H1 (cell line): ENCODE results near the gene NHS. TPM values are rescaled to one million over a fixed set of nuclear protein-coding genes. Genes with fewer than 3 reads are reported as not detected.

ENCODE experiments used
- CTCF ChIA-PET: fragments of 300-600 bp; sonication (Branson Sonifier 250); formaldehyde crosslinking; loops from one replicate; lab custom pipeline; 2021; ENCODE audit not compliant: partially characterized antibody; lab: Charles Lee
- POLR2A ChIA-PET: fragments of 300-600 bp; sonication (Branson Sonifier 250); formaldehyde crosslinking; loops from one replicate; lab custom pipeline; 2021; ENCODE audit warnings: inconsistent platforms; ENCODE audit not compliant: partially characterized antibody; lab: Charles Lee
- DNase-seq, 2 experiments: peaks; one replicate each; pipeline versions ENCODE4 v3.0.0 to v3.0.0-alpha.2; 2010 to 2022; ENCODE audit warnings: low spot score in 2 of 2, low read depth in 1 of 2, mixed read lengths in 1 of 2
- FAIRE-seq: peaks from 2 replicates; lab custom pipeline; 2011; peaks lifted over from hg19 to GRCh38; lab: Jason Lieb, UNC
- H2AFZ ChIP-seq: 2 replicates; pipeline ENCODE4 v1.8.1; 2012; ENCODE audit warnings: low read length, inconsistent platforms
- H2AK5ac ChIP-seq: 2 replicates; pipeline ENCODE4 v1.6.1; 2013; ENCODE audit warnings: low read depth, low read length
- H2BK120ac ChIP-seq: replicated peaks from 2 replicates; pipeline ENCODE3; 2013; ENCODE audit warnings: low read depth, low read length, inconsistent platforms
- H2BK12ac ChIP-seq: 2 replicates; pipeline ENCODE4 v1.6.1; 2013; ENCODE audit warnings: low read depth, low read length
- H2BK15ac ChIP-seq: 2 replicates; pipeline ENCODE4 v1.6.1; 2013; ENCODE audit warnings: low read length
- H2BK20ac ChIP-seq: 2 replicates; pipeline ENCODE4 v1.6.1; 2013; ENCODE audit warnings: low read length
- H2BK5ac ChIP-seq: 2 replicates; pipeline ENCODE4 v1.6.1; 2013; ENCODE audit warnings: low read depth, low read length
- H3K14ac ChIP-seq: 2 replicates; pipeline ENCODE4 v1.6.1; 2013; ENCODE audit warnings: inconsistent platforms; ENCODE audit not compliant: insufficient read length
- H3K18ac ChIP-seq: 2 replicates; pipeline ENCODE4 v1.6.1; 2013; ENCODE audit warnings: low read length; ENCODE audit errors: extremely low read depth
- H3K23ac ChIP-seq: 2 replicates; pipeline ENCODE4 v1.6.1; 2013; ENCODE audit warnings: inconsistent platforms; ENCODE audit not compliant: insufficient read length
- H3K23me2 ChIP-seq: 2 replicates; pipeline ENCODE4 v1.6.1; 2013; ENCODE audit warnings: low read depth, low read length
- H3K27ac ChIP-seq: 2 replicates; pipeline ENCODE4 v1.6.1; 2011; ENCODE audit warnings: low read depth, low read length, inconsistent platforms
- H3K27me3 ChIP-seq, 4 experiments: replicated peaks in 1 of 4; 1 replicate in 1 of 4; 2 replicates in 3 of 4; pipeline versions ENCODE4 v1.6.1 to v1.8.1; 2011 to 2013; ENCODE audit warnings: low read length in 3 of 4, mild to moderate bottlenecking in 3 of 4, inconsistent platforms in 2 of 4, mixed read lengths in 2 of 4, moderate library complexity in 1 of 4; ENCODE audit not compliant: control insufficient read depth in 3 of 4, insufficient read depth in 3 of 4; ENCODE audit errors: extremely low read depth in 1 of 4
- H3K36me3 ChIP-seq, 4 experiments: 2 replicates each; pipeline versions ENCODE4 v1.6.1 to v1.8.1; 2011 to 2013; ENCODE audit warnings: mild to moderate bottlenecking in 4 of 4, low read length in 3 of 4, moderate library complexity in 2 of 4, control low read depth in 1 of 4, inconsistent platforms in 1 of 4; ENCODE audit not compliant: insufficient read depth in 4 of 4, control insufficient read depth in 2 of 4
- H3K4ac ChIP-seq: replicated peaks from 2 replicates; pipeline ENCODE3; 2013; ENCODE audit warnings: low read length, low read depth, mixed read lengths, inconsistent platforms; ENCODE audit not compliant: insufficient read length
- H3K4me1 ChIP-seq, 4 experiments: replicated peaks in 1 of 4; 1 replicate in 1 of 4; 2 replicates in 3 of 4; pipeline versions ENCODE4 v1.6.1 to v1.8.1; 2011 to 2013; ENCODE audit warnings: low read length in 3 of 4, inconsistent platforms in 2 of 4, mixed read lengths in 1 of 4; ENCODE audit not compliant: insufficient read depth in 4 of 4, control insufficient read depth in 3 of 4
- H3K4me2 ChIP-seq, 2 experiments: 2 replicates each; pipeline versions ENCODE4 v1.6.1 to v1.8.1; 2011 to 2013; ENCODE audit warnings: low read depth in 2 of 2, low read length in 2 of 2, control low read depth in 1 of 2, inconsistent platforms in 1 of 2, mild to moderate bottlenecking in 1 of 2; ENCODE audit not compliant: insufficient read depth in 1 of 2
- H3K4me3 ChIP-seq, 4 experiments: fragments of 200-600, 300-600 bp in 1 of 4; sonication (generic), shearing (Covaris generic), sonication (Bioruptor Twin) in 1 of 4; 2 replicates each; pipeline versions ENCODE4 v1.5.1 to v1.8.1; 2011 to 2016; ENCODE audit warnings: low read length in 4 of 4, low read depth in 3 of 4, control low read depth in 2 of 4, inconsistent platforms in 2 of 4, mild to moderate bottlenecking in 2 of 4, mixed read lengths in 1 of 4, moderate library complexity in 1 of 4; ENCODE audit not compliant: insufficient read depth in 2 of 4; ENCODE audit errors: extremely low read depth in 1 of 4
- H3K56ac ChIP-seq: replicated peaks from 2 replicates; pipeline ENCODE3; 2013; ENCODE audit warnings: low read depth, mild to moderate bottlenecking, mixed read lengths, low read length, inconsistent platforms; ENCODE audit not compliant: insufficient read length
- H3K79me1 ChIP-seq: 2 replicates; pipeline ENCODE4 v1.6.1; 2013; ENCODE audit warnings: low read depth, low read length, control low read depth
- H3K79me2 ChIP-seq, 2 experiments: 2 replicates each; pipeline versions ENCODE4 v1.6.1 to v1.8.1; 2012 to 2013; ENCODE audit warnings: low read length in 2 of 2, mild to moderate bottlenecking in 2 of 2, inconsistent platforms in 1 of 2; ENCODE audit not compliant: insufficient read depth in 2 of 2, control insufficient read depth in 1 of 2
- H3K9ac ChIP-seq, 4 experiments: replicated peaks in 1 of 4; 1 replicate in 1 of 4; 2 replicates in 3 of 4; pipeline versions ENCODE4 v1.6.1 to v1.8.1; 2011 to 2013; ENCODE audit warnings: low read depth in 3 of 4, low read length in 3 of 4, control low read depth in 2 of 4, mild to moderate bottlenecking in 2 of 4, moderate library complexity in 2 of 4, inconsistent platforms in 1 of 4; ENCODE audit errors: extremely low read depth in 1 of 4
- H3K9me3 ChIP-seq, 2 experiments: 2 replicates each; pipeline versions ENCODE4 v1.6.1 to v1.8.1; 2012 to 2013; ENCODE audit warnings: mild to moderate bottlenecking in 2 of 2, moderate library complexity in 2 of 2, control low read depth in 1 of 2, inconsistent platforms in 1 of 2, low read depth in 1 of 2, low read length in 1 of 2, mixed read lengths in 1 of 2; ENCODE audit not compliant: insufficient read depth in 2 of 2
- H4K20me1 ChIP-seq, 2 experiments: replicated peaks in 1 of 2; 2 replicates each; pipeline versions ENCODE3 to v1.8.1; 2011 to 2013; ENCODE audit warnings: inconsistent platforms in 2 of 2, low read length in 2 of 2, mild to moderate bottlenecking in 1 of 2; ENCODE audit not compliant: insufficient read depth in 2 of 2, control insufficient read depth in 1 of 2
- H4K5ac ChIP-seq: 2 replicates; pipeline ENCODE4 v1.6.1; 2013; ENCODE audit warnings: low read length, low read depth, mixed read lengths, inconsistent platforms; ENCODE audit not compliant: insufficient read length
- H4K8ac ChIP-seq: 2 replicates; pipeline ENCODE4 v1.8.0; 2013; ENCODE audit warnings: mild to moderate bottlenecking, moderate library complexity, low read length, inconsistent platforms; ENCODE audit not compliant: insufficient read depth; ENCODE audit errors: extremely low read depth
- H4K91ac ChIP-seq: replicated peaks from 2 replicates; pipeline ENCODE3; 2013; ENCODE audit warnings: low read length, mixed read lengths, inconsistent platforms; ENCODE audit not compliant: insufficient read length
- SIX5 ChIP-seq: IDR thresholded peaks from 2 replicates; pipeline ENCODE4 v1.6.1; 2011; ENCODE audit warnings: mild to moderate bottlenecking, low read depth, low read length
- TAF1 ChIP-seq: IDR thresholded peaks from 2 replicates; pipeline ENCODE4 v1.6.1; 2011; ENCODE audit warnings: mild to moderate bottlenecking, low read depth, low read length
- WGBS, 2 experiments: shearing (Covaris generic) in 1 of 2; methylation state at CpG; one replicate each; pipeline versions ENCODE4 v1.1.6 to v1.1.7; 2013 to 2015; ENCODE audit warnings: low lambda C conversion rate in 2 of 2, mixed read lengths in 2 of 2, inconsistent platforms in 1 of 2, low coverage in 1 of 2, missing lambda C conversion rate in 1 of 2; ENCODE audit not compliant: insufficient replicate concordance in 2 of 2, insufficient coverage in 1 of 2, insufficient read length in 1 of 2; ENCODE audit errors: extremely low coverage in 1 of 2, missing lambda C conversion rate in 1 of 2; 5-methylcytosine and 5-hydroxymethylcytosine counted together
- polyA plus RNA-seq, 7 experiments: library from polyadenylated mRNA; depleted of rRNA in 3 of 7; stranded (reverse) in 5 of 7; unstranded in 2 of 7; fragments of >200 nt in 5 of 7; fragments of 200-250 nt in 2 of 7; gene quantifications; 1 replicate in 5 of 7; 2 replicates in 1 of 7; 4 replicates in 1 of 7; pipeline versions ENCODE4 v1.2.1 to v1.2.3, GENCODE V29; 2011 to 2013; ENCODE audit warnings: missing spikeins in 2 of 7, mixed read lengths in 2 of 7
- total RNA-seq: library from RNA; stranded (reverse); fragmentation: NEBNext Ultra II Directional; extraction: Animal tissue kit (Norgen Biotek cat#: 25700); gene quantifications from 2 replicates; pipeline ENCODE4 v1.2.1, GENCODE V29; 2021

The NHS gene
- total and polyA plus RNA-seq, 2 of the 8 experiments (the other 6 are each of a cell fraction or from before 2014, with no cell fraction given), result 2.2 to 6.7 TPM

DNA sequence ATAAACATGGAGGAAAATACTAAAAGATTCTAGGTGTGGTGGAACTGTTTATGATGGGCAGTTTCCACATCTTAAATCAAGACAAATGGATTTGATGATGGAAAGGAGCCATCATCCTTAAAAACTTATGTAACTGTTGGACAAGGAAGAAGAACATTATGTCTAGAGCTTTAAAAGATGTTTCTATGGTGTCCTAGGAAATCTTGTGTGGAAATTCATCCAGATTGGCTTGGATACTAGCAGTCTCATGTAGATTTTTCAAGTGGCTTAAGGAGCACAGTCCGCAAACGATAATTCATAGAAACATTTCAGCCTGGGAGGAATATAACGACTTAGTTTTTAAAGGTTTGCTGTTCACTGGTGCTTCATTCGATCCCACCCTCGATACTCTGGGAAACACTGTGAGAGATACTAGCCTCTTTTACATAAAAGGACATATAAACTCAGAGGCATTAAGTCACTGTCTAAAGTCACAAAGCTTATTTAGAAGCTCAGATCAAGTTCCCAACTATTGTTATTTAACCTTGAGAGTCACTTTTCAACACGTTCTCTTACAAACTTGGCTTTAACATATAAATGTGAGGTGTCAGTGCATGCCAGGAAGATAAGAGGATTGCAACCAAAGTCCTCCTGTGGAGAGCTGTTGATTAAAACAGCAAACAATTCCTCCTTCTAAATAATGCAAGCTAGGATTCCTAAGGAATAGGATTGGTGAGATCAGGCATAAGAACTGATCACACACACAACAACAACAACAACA is 226.6 kb downstream of the NHS start:
- FAIRE-seq (no peak), DNase-seq (no peak)
- no peak overlapping the region for H3K23ac ChIP-seq
- no peaks in the 10 kb centered on the region; a peak in 1 of 7 replicates for H3K27me3 ChIP-seq
- no peak overlapping the region for H2BK15ac ChIP-seq
- H4K8ac ChIP-seq, result no peak overlapping the region
- no peak overlapping the region for H2AK5ac ChIP-seq
- H3K4ac ChIP-seq, result no peak overlapping the region
- no peak overlapping the region for H3K14ac ChIP-seq
- H3K9me3 ChIP-seq, result no peaks in the 10 kb centered on the region
- WGBS, 2 experiments, result 28% methylated on average over 5 of the region's 6 CpGs; no CpG with 5 or more reads in 1 of the 2 experiments
- peak overlapping the region; percentile 20 to 51 for H3K4me2 ChIP-seq
- ChIA-PET CTCF (interaction anchor here (0.5 to 2.0 kb wide), 3 partner anchors 10 to 79 kb away, joined by 4 to 6 read pairs (median 6); no protein-coding TSS in a partner anchor), POLR2A (no interaction called here)
- peak overlapping the region in 1 of 4 experiments; percentile 34; a peak in 1 of 8 replicates for H3K4me3 ChIP-seq
- no peaks in the 10 kb centered on the region for H4K20me1 ChIP-seq
- no peaks in the 10 kb centered on the region for H3K79me2 ChIP-seq
- TF ChIP-seq TAF1 (no peak), SIX5 (no peak)
- H4K5ac ChIP-seq, result no peak overlapping the region
- H2BK120ac ChIP-seq, result no peak overlapping the region
- no peak overlapping the region for H4K91ac ChIP-seq
- no peaks in the 10 kb centered on the region for H3K23me2 ChIP-seq
- no peak overlapping the region for H3K27ac ChIP-seq
- no peak overlapping the region; the same call in 1 of the 2 replicates for H2BK12ac ChIP-seq
- no peak overlapping the region for H3K9ac ChIP-seq
- peaks cover 0 to 6% (median 1%) of the 10 kb centered on the region in 4 experiments; a peak in 5 of 7 replicates for H3K4me1 ChIP-seq
- H2AFZ ChIP-seq, result no peak overlapping the region
- H3K79me1 ChIP-seq, result no peaks in the 10 kb centered on the region
- H3K36me3 ChIP-seq, result no peaks in the 10 kb centered on the region
- H2BK20ac ChIP-seq, result no peak overlapping the region
- H3K56ac ChIP-seq, result no peak overlapping the region
- no peak overlapping the region for H2BK5ac ChIP-seq
- H3K18ac ChIP-seq, result no peak overlapping the region
